ENCODE results near the gene NT5DC2. TPM values are rescaled to one million over a fixed set of nuclear protein-coding genes. Genes with fewer than 3 reads are reported as not detected.

NT5DC2 gene
- total RNA-seq, 1 donor from 2014 or later, result 39.7 TPM

DNA sequence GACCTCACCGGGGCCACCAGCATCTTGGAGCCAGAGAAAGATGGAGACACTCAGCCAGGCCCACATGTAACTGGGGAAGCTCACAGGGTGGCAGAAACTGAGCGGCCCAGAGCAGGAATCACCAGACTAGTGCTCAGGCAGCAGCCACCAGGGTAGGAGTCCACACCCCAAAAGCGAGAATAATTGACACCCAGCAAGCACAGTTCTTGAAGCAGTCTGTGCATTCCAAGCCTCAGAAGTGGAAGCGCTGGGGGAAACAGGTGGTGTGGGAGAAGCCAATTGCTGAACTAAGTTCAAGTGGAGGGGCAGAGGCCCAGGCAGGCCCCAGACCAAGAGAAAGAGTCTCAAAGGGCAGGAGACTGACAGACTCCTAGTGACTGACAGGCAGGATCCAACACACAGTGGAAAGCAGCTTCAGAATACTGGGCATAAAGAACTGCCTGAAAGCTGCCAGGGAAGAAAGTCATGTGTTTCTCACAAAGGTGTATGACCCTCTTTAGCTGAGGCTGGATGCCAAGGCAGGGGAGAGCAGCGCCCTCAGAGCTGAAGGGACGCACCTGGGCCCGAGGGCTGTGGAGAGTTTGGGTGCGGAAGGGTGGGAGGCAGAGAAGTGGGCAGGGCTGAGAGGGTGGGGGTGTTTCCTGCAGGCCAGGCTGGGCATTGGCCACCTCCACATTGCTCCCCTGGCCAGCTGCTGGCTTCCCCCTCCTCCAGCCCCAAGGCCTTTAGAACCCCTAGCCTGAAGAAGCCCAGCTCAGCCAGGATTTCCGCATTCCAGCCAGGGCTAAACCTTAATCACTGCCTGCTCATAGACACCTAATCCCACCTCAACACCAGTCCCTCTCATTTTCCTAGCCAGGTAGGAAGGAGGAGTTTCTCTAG is 7.7 kb downstream of the NT5DC2 start:
- peak; percentile 73 for DNase-seq
- H3K27me3 ChIP-seq, result no peaks in the 10 kb centered on the region
- H3K27ac ChIP-seq, result peak overlapping the region; percentile 81
- H3K4me1 ChIP-seq, result peaks cover 50% of the 10 kb centered on the region
- H3K36me3 ChIP-seq, result peaks cover 19% of the 10 kb centered on the region
- H3K4me3 ChIP-seq, result no peak overlapping the region
- ATAC-seq, result peak; percentile 60
- intact Hi-C loops (cut with DNase I), result loop anchor here (10.0 kb wide), 1 partner anchor 51 kb away; no protein-coding TSS in a partner anchor
- TF ChIP-seq, protein P1, sequence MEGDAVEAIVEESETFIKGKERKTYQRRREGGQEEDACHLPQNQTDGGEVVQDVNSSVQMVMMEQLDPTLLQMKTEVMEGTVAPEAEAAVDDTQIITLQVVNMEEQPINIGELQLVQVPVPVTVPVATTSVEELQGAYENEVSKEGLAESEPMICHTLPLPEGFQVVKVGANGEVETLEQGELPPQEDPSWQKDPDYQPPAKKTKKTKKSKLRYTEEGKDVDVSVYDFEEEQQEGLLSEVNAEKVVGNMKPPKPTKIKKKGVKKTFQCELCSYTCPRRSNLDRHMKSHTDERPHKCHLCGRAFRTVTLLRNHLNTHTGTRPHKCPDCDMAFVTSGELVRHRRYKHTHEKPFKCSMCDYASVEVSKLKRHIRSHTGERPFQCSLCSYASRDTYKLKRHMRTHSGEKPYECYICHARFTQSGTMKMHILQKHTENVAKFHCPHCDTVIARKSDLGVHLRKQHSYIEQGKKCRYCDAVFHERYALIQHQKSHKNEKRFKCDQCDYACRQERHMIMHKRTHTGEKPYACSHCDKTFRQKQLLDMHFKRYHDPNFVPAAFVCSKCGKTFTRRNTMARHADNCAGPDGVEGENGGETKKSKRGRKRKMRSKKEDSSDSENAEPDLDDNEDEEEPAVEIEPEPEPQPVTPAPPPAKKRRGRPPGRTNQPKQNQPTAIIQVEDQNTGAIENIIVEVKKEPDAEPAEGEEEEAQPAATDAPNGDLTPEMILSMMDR (IDR thresholded peaks at IDR 0.05), result no peak
- no peaks in the 10 kb centered on the region for H3K9me3 ChIP-seq

DNA sequence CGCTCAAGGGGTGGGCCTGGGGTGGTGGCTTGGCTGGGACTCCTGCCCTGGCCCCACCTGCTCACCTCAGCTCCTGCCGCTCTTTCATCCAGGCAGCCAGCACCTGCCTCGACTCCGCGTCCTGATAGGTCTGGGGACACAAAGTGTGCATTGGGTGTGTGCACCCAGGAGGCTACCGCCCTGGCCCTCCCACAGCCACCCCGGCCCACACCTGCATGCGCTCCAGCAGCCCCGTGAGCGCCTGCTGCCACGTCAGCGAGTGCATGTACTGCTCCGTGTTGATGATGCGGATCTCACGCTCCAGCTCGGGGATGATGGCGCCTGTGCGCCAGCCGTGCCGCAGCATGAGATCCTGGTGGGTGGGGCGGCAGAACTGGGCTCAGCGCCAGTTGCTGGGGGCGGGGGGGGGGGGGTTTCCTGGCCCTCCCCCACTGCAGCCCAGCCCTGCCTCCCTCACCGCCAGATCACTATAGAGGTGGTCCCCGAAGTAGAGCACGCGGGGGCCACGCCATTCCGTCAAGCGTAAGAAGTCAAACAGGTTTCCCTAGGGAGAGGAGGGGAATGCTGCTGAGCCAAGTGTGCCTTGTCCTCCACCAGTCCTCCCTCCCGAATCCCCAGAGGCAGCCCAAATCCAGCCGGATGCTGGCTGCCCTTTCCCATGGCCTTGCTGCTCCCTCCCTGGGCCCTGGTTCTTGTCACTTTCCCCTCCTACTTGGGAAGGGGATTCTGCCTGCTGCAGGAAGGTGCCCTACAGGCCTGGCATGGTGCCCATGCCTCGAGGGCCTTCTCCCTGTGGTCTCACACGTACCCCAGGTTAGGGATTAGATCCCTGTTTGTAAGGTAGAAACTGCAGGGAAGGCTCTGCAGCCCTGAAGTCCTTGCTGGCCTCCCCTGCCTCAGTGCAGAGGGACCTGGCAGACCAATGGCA is 8.6 kb downstream of the NT5DC2 start:
- Histone ChIP-seq H3K4me3 (no peak overlapping the region), H3K9me3 (no peaks in the 10 kb centered on the region), H3K27ac (peak overlapping the region; percentile 81), H3K27me3 (no peaks in the 10 kb centered on the region), H3K36me3 (peaks cover 19% of the 10 kb centered on the region), H3K4me1 (peaks cover 43% of the 10 kb centered on the region)
- DNase-seq (peak; percentile 75), ATAC-seq (peak; percentile 38)
- TF ChIP-seq, protein P1 (IDR thresholded peaks at IDR 0.05), result no peak
- intact Hi-C loops (cut with DNase I), result loop anchor here (10.0 kb wide), 1 partner anchor 50 kb away; no protein-coding TSS in a partner anchor

DNA sequence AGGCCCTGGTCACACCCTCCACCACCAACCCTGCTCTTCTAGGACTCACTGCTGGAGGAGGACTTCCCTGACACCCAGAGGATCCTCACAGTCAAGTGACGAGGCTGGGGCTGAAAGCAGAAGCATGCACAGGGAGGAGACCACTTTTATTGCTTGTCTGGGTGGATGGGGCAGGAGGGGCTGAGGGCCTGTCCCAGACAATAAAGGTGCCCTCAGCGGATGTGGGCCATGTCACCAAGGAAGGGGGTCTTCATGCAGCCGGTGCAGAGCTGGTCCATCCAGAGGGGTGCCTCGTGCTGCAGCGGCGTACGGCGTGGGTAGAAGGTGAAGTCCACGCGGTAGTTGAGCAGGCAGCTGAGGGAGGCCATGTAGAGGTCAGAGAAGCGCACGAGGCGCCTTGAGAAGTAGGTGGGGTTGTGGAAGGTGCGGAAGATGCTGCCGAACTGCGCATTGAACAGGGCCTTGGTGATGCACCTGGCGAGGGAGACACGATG is 9.4 kb downstream of the NT5DC2 start:
- DNase-seq (no peak), ATAC-seq (no peak)
- TF ChIP-seq, protein P1 (IDR thresholded peaks at IDR 0.05), result no peak
- H3K4me3 ChIP-seq, result no peak overlapping the region
- no peaks in the 10 kb centered on the region for H3K9me3 ChIP-seq
- H3K27me3 ChIP-seq, result no peaks in the 10 kb centered on the region
- intact Hi-C loops (cut with DNase I), result loop anchor here (10.0 kb wide), 1 partner anchor 50 kb away; no protein-coding TSS in a partner anchor
- peaks cover 36% of the 10 kb centered on the region for H3K4me1 ChIP-seq
- H3K27ac ChIP-seq, result peak overlapping the region; percentile 81
- peaks cover 26% of the 10 kb centered on the region for H3K36me3 ChIP-seq

DNA sequence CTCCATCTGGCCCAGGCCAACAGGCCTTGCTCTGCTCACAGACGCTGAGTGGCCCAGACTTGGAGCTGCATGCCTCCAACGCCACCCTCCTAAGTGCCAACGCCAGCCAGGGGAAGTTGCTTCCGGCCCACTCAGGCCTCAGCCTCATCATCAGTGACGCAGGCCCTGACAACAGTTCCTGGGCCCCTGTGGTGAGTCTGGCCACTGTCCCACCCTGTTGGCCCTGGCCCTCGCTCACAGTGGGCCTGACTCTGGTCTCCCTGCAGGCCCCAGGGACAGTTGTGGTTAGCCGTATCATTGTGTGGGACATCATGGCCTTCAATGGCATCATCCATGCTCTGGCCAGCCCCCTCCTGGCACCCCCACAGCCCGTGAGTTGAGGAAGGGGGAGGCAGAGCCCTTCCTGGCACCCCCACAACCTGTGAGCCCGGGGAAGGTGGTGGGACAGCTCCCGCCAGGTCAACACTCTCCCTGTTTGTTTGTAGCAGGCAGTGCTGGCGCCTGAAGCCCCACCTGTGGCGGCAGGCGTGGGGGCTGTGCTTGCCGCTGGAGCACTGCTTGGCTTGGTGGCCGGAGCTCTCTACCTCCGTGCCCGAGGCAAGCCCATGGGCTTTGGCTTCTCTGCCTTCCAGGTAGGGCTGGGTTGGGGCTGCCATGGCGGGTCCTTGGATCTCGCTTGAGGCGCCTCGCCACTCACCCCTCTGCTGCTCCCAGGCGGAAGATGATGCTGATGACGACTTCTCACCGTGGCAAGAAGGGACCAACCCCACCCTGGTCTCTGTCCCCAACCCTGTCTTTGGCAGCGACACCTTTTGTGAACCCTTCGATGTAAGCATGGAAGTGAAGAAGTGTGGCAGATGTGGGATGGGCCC is 10.0 kb downstream of the NT5DC2 start:
- peaks cover 28% of the 10 kb centered on the region for H3K36me3 ChIP-seq
- no peak overlapping the region for H3K27ac ChIP-seq
- DNase-seq (peak; percentile 61), ATAC-seq (no peak)
- intact Hi-C loops (cut with DNase I), result loop anchor here (10.0 kb wide), 1 partner anchor 49 kb away; no protein-coding TSS in a partner anchor
- no peaks in the 10 kb centered on the region for H3K9me3 ChIP-seq
- H3K27me3 ChIP-seq, result no peaks in the 10 kb centered on the region
- TF ChIP-seq, protein P1 (IDR thresholded peaks at IDR 0.05), result no peak
- H3K4me1 ChIP-seq, result peaks cover 36% of the 10 kb centered on the region
- no peak overlapping the region for H3K4me3 ChIP-seq

Measured in upper lobe of right lung (tissue), 1 donor.